Choroid plexus epithelial cell (primary cell): ENCODE measurements around the gene TXLNB.

Source experiments
- DNase-seq: peaks from one replicate; pipeline ENCODE4 v3.0.0-alpha.2; 2010; ENCODE audit warnings: low read depth
- H3K4me3 ChIP-seq: 2 replicates; pipeline ENCODE4 v1.5.1; 2011; ENCODE audit warnings: low read depth, mild to moderate bottlenecking, control low read depth, low read length, moderate library complexity
- TF ChIP-seq, protein P1 (sequence below): conservative IDR thresholded peaks from 2 replicates; pipeline ENCODE4 v1.5.1; 2011; ENCODE audit warnings: low read depth, mild to moderate bottlenecking, control low read depth, inconsistent platforms, low read length, moderate library complexity

The TXLNB gene

DNA sequence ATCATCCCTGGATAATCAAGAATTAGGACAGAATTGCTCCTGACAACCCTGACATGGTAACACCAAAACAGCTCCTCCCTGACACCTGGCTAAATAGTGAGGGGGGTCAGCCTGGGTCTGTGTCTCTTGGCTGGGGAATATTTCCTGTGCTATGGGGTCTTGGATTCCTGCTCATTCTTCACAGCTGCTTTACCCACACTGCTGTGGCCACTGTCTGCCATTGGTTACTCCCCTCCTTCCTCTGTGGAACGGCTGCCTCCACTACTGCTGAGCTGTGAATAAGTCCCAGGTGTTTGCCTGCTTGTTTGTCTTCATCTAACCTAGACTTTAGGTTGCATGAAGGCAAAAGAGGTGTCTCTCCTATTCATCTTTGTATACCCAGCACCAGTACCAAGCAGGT, 33.9 kb upstream of the TXLNB start:
- no peak overlapping the region for H3K4me3 ChIP-seq
- TF ChIP-seq, protein P1, sequence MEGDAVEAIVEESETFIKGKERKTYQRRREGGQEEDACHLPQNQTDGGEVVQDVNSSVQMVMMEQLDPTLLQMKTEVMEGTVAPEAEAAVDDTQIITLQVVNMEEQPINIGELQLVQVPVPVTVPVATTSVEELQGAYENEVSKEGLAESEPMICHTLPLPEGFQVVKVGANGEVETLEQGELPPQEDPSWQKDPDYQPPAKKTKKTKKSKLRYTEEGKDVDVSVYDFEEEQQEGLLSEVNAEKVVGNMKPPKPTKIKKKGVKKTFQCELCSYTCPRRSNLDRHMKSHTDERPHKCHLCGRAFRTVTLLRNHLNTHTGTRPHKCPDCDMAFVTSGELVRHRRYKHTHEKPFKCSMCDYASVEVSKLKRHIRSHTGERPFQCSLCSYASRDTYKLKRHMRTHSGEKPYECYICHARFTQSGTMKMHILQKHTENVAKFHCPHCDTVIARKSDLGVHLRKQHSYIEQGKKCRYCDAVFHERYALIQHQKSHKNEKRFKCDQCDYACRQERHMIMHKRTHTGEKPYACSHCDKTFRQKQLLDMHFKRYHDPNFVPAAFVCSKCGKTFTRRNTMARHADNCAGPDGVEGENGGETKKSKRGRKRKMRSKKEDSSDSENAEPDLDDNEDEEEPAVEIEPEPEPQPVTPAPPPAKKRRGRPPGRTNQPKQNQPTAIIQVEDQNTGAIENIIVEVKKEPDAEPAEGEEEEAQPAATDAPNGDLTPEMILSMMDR = no peak

DNA sequence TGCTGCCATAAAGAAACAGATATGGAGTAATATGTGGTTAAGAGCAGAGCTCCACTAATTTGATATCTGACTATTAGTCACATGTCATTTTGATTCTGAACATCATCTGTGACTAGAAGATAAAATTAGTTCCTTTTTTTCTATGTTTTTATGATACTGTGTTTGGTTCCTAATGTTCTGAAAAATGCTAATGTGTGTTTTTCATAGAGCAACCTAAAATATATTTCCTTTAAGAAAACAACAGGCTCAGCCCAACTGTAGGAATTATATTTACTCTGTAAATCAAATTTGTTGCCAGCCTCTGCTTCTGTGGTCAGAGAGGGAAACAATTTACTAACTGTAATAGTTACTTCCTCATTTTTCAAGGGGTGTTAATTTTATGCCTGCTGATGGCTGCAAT, 33.3 kb upstream of the TXLNB start:
- TF ChIP-seq, protein P1 = no peak
- H3K4me3 ChIP-seq = no peak overlapping the region
- no peak for DNase-seq

More for the DNA sequence above, 33.9 kb upstream of the TXLNB start:
- DNase-seq = no peak

DNA sequence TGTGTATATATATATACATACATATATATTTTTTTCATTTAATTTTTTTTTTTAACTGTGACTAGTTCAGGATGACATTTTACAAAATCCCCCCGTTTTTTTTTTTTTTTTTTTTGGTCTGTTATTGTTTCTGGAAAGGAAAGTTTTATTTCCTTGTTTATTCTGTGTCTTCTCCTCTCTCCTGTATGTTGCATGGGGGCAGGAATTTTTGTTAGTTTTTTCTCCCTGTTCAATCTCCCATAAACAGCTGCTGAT, 32.4 kb upstream of the TXLNB start:
- TF ChIP-seq, protein P1 = no peak
- peak overlapping the region; percentile 52 for H3K4me3 ChIP-seq
- DNase-seq = no peak

DNA sequence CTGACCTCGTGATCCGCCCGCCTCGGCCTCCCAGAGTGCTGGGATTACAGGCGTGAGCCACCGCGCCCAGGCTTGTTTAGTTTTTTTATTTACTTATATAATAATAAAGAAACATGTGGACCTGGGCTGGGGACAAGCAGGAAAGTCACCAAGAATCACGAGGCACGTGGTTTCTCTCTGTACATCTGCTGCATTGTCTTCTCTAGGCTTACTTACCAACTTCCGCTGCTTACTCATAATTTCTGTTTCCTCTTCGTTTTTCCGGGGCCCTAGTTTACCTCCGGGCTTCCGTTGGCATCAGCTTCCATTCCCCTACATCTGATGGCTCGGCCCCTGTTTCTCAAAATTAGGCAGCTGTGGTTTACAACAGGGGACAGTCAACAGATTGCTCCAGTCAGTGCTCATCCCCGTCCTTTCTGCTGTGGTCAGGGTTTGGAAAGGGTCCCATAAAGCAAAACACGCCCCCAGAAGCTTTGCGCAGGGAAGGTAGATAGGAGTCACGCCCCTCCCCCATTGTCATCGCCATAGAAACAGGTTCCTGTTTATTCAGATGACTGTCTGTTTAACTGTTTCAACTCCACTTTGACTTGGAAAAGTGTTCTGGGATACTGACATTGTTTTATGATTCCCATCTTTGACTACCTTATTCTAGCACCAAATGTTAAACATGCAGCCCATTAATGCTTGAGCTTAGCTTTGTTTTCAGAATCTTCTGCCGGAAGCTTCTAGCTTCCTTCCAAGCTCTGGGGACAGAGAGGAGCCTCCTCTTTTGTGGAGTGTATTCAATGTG, 31.9 kb upstream of the TXLNB start:
- peak; percentile 90 for DNase-seq
- TF ChIP-seq, protein P1 = no peak
- peak overlapping the region; percentile 52 for H3K4me3 ChIP-seq

DNA sequence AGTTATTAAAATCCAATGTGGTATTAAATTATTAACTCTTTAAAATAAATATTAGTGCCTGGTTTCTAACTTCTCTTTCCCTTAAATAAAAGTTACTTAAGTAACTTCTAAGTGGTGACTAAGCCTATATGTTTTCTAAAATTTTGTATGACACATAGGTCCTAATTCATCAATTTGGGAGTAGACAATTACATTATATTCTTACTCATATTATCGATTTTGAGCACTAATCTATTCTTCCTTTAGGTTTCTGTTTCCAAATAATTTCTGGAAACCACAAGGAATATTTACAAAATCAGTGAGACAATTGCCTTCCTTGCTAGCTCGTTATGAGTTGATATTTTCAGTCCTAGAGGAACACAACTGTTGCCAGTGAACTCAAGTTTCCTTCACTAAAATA, 28.3 kb upstream of the TXLNB start:
- H3K4me3 ChIP-seq = no peak overlapping the region
- DNase-seq = no peak
- TF ChIP-seq, protein P1 = no peak

DNA sequence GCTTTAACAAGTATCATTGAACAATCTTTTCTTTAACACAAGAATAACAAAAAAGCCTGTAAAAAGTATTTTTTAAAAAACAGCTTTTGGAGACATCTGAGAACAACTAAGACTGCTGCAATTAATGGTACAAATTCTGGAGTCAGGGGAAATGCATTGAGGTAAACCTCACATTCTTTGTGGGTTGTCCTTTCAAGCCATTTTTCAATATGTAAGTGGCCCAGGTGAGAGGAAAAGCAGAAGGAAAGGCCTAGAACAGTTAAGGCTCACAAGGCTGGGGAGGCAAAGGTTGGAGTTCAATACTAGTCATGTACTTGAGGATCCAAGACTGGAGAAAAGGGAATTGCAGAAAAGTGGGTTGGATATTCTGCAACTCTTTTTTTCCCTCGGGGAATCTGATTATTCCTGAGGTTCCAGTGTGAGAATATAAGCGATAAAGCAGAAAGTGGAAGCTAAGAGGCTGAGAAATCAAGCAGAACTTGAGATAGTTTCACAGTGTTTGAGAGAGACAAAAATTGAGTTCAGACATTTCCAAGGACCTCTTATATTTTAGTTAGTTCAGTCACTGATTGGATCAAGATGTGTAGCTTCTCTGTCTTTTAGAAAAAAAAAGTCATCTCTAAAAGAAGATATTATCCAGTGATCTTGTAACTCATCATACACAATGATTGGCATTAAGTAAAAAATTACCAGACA, 25.0 kb upstream of the TXLNB start:
- no peak for DNase-seq
- no peak overlapping the region for H3K4me3 ChIP-seq
- TF ChIP-seq, protein P1 = no peak
